ENCODE measurements around the gene MUC20. TPM values are rescaled to one million over a fixed set of nuclear protein-coding genes. Genes with fewer than 3 reads are reported as not detected.

Gene MUC20
- total RNA-seq, 1 experiment from 2014 or later, result not detected

DNA sequence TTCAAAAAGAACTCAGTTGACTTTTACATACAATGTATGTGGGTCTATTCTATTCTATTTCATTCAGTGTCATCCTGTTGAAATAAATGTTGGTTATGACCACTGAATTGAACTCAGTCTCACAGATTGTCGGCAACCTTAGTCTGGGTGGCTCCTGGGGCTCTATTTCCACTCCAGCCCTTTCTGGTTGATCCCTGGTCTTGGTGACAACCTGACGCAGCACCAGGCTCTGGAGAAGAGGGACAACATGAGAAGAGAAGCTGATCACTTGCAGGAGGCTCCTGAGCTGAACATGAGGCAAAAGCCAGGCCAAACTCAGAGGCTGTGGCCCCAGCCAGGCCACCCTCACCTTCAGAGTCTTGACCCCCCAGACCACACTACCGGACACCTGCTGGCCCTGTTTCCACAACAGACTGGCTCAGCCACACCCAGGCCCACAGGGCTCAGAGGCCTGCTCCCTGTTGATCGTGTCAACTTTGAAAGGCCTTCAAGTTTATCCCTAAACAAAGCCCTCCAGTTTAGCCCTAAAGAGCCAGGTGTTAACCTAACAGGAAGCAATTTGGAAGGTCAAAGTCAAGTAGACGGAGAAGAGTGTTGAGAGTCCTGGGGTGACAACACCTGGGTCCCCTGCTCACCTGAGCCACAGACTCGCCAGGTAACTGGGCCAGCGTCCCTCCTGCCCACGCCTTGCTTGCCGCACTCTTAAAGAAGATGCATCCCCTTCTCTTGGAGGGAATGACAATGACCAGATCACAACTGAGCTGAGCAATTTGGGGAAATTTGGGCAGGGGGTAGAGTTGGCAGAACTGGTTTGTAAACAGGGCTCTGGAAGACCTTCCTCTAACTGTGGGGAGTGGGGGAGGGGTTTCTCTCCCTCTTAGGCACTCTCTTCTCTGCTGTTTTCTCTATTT, 15.4 kb upstream of the MUC20 start:
- CTCF ChIA-PET, result no interaction called here
- in situ Hi-C loops (cut with HindIII; ENCODE audit: low pct_unique_long_range_greater_than_20kb, low sequenced_read_pairs), result no loop called here
- TF ChIP-seq, protein P1, sequence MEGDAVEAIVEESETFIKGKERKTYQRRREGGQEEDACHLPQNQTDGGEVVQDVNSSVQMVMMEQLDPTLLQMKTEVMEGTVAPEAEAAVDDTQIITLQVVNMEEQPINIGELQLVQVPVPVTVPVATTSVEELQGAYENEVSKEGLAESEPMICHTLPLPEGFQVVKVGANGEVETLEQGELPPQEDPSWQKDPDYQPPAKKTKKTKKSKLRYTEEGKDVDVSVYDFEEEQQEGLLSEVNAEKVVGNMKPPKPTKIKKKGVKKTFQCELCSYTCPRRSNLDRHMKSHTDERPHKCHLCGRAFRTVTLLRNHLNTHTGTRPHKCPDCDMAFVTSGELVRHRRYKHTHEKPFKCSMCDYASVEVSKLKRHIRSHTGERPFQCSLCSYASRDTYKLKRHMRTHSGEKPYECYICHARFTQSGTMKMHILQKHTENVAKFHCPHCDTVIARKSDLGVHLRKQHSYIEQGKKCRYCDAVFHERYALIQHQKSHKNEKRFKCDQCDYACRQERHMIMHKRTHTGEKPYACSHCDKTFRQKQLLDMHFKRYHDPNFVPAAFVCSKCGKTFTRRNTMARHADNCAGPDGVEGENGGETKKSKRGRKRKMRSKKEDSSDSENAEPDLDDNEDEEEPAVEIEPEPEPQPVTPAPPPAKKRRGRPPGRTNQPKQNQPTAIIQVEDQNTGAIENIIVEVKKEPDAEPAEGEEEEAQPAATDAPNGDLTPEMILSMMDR (IDR thresholded peaks at IDR 0.05), result no peak
- TF ChIP-seq, protein P2, sequence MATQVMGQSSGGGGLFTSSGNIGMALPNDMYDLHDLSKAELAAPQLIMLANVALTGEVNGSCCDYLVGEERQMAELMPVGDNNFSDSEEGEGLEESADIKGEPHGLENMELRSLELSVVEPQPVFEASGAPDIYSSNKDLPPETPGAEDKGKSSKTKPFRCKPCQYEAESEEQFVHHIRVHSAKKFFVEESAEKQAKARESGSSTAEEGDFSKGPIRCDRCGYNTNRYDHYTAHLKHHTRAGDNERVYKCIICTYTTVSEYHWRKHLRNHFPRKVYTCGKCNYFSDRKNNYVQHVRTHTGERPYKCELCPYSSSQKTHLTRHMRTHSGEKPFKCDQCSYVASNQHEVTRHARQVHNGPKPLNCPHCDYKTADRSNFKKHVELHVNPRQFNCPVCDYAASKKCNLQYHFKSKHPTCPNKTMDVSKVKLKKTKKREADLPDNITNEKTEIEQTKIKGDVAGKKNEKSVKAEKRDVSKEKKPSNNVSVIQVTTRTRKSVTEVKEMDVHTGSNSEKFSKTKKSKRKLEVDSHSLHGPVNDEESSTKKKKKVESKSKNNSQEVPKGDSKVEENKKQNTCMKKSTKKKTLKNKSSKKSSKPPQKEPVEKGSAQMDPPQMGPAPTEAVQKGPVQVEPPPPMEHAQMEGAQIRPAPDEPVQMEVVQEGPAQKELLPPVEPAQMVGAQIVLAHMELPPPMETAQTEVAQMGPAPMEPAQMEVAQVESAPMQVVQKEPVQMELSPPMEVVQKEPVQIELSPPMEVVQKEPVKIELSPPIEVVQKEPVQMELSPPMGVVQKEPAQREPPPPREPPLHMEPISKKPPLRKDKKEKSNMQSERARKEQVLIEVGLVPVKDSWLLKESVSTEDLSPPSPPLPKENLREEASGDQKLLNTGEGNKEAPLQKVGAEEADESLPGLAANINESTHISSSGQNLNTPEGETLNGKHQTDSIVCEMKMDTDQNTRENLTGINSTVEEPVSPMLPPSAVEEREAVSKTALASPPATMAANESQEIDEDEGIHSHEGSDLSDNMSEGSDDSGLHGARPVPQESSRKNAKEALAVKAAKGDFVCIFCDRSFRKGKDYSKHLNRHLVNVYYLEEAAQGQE (IDR thresholded peaks at IDR 0.05; ENCODE audit: insufficient read depth in 1 of 2, low read depth in 2 of 2, low read length in 1 of 2), result no peak
- no peak for TF ChIP-seq POLR2AphosphoS5 (IDR thresholded peaks at IDR 0.05; ENCODE audit: low read depth, low read length)
- TF ChIP-seq SIN3A (IDR thresholded peaks at IDR 0.05; ENCODE audit: borderline replicate concordance, insufficient read depth, low read depth, low read length), result no peak
- no peak for TF ChIP-seq TCF7L2 (IDR thresholded peaks at IDR 0.05; ENCODE audit: low read depth, low read length)
- intact Hi-C loops (cut with micrococcal nuclease; ENCODE audit: unreplicated experiment), result no loop called here
- no TSS peak for BruUV-seq (replicated peaks)
- Histone ChIP-seq H3K27me3 (ENCODE audit: control insufficient read depth, insufficient read depth, low read length) (no peaks in the 10 kb centered on the region), H3K4me3 (ENCODE audit: low read depth in 2 of 2, low read length in 2 of 2) (no peak overlapping the region), H3K36me3 (ENCODE audit: control insufficient read depth, insufficient read depth, low read length) (no peaks in the 10 kb centered on the region), H3K4me1 (ENCODE audit: control insufficient read depth, insufficient read depth, low read length) (no peaks in the 10 kb centered on the region), H3K27ac (ENCODE audit: low read length) (no peak overlapping the region), H3K9me3 (ENCODE audit: control insufficient read depth, insufficient read depth, low read depth, low read length) (no peaks in the 10 kb centered on the region)
- DNase-seq (ENCODE audit: low read depth, low spot score), result no peak
- no peak for ATAC-seq
- POLR2A ChIA-PET, result no interaction called here

DNA sequence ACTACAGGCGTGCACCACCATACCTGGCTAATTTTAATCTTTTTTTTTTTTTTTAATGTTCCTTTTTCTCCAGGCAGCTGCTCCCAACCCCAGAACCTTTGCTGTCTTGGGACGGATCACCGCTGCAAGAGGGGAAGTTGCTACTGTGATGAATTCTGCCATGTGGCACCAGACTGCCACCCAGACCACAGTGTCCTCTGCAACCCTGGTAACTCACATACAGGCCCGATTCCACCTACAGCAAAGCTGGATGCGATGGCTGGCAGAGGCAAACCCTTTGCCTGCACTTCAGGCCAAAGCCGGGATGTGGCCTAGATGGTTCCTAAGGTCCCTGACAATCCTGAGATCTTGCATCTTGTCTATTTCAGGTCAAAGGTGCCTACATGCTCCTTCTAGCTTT, 12.7 kb upstream of the MUC20 start:
- TF ChIP-seq, protein P1 (IDR thresholded peaks at IDR 0.05), result no peak
- no peak for TF ChIP-seq POLR2AphosphoS5 (IDR thresholded peaks at IDR 0.05; ENCODE audit: low read depth, low read length)
- TF ChIP-seq, protein P2 (IDR thresholded peaks at IDR 0.05; ENCODE audit: insufficient read depth in 1 of 2, low read depth in 2 of 2, low read length in 1 of 2), result no peak
- no peak for TF ChIP-seq SIN3A (IDR thresholded peaks at IDR 0.05; ENCODE audit: borderline replicate concordance, insufficient read depth, low read depth, low read length)
- no peak for TF ChIP-seq TCF7L2 (IDR thresholded peaks at IDR 0.05; ENCODE audit: low read depth, low read length)
- no peak for DNase-seq (ENCODE audit: low read depth, low spot score)
- Histone ChIP-seq H3K4me1 (ENCODE audit: control insufficient read depth, insufficient read depth, low read length) (no peaks in the 10 kb centered on the region), H3K27me3 (ENCODE audit: control insufficient read depth, insufficient read depth, low read length) (no peaks in the 10 kb centered on the region), H3K27ac (ENCODE audit: low read length) (no peak overlapping the region), H3K4me3 (ENCODE audit: low read depth in 2 of 2, low read length in 2 of 2) (no peak overlapping the region), H3K36me3 (ENCODE audit: control insufficient read depth, insufficient read depth, low read length) (no peaks in the 10 kb centered on the region), H3K9me3 (ENCODE audit: control insufficient read depth, insufficient read depth, low read depth, low read length) (no peaks in the 10 kb centered on the region)
- ATAC-seq, result no peak
- ChIA-PET POLR2A (interaction anchor here (0.7 kb wide), 1 partner anchor 126 kb away, joined by 5 read pairs; no protein-coding TSS in a partner anchor), CTCF (no interaction called here)
- intact Hi-C loops (cut with micrococcal nuclease; ENCODE audit: unreplicated experiment) (no loop called here), in situ Hi-C loops (cut with HindIII; ENCODE audit: low pct_unique_long_range_greater_than_20kb, low sequenced_read_pairs) (no loop called here)
- BruUV-seq (replicated peaks), result no TSS peak
